Measurements from ENCODE around the gene CNOT4.

DNA sequence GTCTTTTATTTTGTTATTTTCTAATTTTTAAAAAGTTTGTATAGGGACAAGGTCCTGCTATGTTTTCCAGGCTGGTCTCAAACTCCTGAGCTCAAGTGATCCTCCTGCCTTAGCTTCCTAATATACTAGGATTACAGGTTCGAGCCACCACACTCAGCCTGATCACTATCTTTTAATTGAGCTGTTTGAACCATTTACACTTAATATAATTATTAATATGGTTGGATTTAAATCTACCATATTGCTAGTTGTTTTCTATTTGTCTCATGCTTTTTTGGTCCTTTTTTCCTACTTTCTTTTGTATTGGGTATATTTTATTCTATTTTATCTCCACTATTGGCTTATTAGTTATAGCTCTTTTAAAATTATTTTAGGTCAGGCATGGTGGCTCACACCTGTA lies 13.2 kb upstream of the CNOT4 start:
- TF ChIP-seq EZH2 (IDR thresholded peaks at IDR 0.05; ENCODE audit: low read depth) (no peak), CTCF (conservative IDR thresholded peaks at IDR 0.05) (no peak)

Measured in PC-9 (cell line).